ENCODE measurements around the gene CACHD1.

The CACHD1 gene

DNA sequence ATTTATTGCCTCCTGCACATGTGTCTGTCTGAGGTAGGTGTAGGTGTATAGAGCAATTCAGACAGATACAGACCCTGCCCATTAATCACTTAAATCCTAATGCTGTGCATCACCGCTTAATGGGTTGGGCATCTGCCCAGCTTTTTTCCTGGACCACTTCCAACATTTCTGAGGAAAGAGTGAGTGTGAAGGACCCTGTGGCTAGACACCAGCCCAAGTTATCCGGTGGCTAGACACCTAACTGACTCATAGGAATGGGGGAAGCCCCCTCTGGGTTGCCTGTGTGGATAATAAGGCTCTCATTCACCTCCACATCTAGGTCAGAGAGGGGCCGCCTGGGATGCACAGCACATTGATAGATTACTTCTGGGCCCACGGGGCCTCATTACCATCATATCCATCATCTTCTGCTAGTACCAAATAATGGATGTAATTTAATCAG lies 153.8 kb downstream of the CACHD1 start:
- TF ChIP-seq, protein P1, sequence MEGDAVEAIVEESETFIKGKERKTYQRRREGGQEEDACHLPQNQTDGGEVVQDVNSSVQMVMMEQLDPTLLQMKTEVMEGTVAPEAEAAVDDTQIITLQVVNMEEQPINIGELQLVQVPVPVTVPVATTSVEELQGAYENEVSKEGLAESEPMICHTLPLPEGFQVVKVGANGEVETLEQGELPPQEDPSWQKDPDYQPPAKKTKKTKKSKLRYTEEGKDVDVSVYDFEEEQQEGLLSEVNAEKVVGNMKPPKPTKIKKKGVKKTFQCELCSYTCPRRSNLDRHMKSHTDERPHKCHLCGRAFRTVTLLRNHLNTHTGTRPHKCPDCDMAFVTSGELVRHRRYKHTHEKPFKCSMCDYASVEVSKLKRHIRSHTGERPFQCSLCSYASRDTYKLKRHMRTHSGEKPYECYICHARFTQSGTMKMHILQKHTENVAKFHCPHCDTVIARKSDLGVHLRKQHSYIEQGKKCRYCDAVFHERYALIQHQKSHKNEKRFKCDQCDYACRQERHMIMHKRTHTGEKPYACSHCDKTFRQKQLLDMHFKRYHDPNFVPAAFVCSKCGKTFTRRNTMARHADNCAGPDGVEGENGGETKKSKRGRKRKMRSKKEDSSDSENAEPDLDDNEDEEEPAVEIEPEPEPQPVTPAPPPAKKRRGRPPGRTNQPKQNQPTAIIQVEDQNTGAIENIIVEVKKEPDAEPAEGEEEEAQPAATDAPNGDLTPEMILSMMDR (IDR thresholded peaks at IDR 0.05; ENCODE audit: insufficient read depth, low read length, missing control alignments) = no peak
- ChIA-PET CTCF (interaction anchor here (0.9 kb wide), 1 partner anchor 15 kb away, joined by 3 read pairs; no protein-coding TSS in a partner anchor), POLR2A (no interaction called here)
- no peak overlapping the region for H3K4me3 ChIP-seq (ENCODE audit: low read depth, low read length)
- DNase-seq (ENCODE audit: low read depth, low spot score) = no peak

DNA sequence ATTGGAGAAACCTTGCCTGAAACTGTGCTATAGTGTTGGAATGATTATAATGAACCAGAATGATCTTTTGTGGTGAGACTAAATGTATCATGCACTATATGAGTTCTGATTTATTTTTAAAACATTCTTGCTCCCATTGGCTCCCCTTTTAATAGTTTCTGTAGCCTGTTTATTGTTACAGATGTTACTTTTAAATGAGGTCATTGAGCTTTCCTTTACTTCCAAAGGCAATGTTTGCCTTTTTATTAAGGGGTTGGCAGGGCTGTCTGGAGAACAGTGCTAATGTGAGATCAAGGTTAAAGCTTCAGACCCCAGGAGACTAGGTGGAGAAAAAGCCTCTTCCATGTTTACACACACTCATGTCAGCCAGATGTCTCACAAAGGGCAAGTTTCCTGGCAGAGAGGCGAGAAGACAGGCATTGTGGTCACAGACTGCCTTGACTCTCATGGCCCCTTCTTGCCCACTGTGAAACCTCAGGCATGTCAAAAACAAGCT lies 154.3 kb downstream of the CACHD1 start:
- DNase-seq (ENCODE audit: low read depth, low spot score) = peak; percentile 23
- POLR2A ChIA-PET = no interaction called here
- TF ChIP-seq, protein P1 (IDR thresholded peaks at IDR 0.05; ENCODE audit: insufficient read depth, low read length, missing control alignments) = no peak
- no peak overlapping the region for H3K4me3 ChIP-seq (ENCODE audit: low read depth, low read length)
- CTCF ChIA-PET = interaction anchor here (0.7 to 0.9 kb wide), 2 partner anchors 15 to 53 kb away, joined by 3 read pairs; no protein-coding TSS in a partner anchor

DNA sequence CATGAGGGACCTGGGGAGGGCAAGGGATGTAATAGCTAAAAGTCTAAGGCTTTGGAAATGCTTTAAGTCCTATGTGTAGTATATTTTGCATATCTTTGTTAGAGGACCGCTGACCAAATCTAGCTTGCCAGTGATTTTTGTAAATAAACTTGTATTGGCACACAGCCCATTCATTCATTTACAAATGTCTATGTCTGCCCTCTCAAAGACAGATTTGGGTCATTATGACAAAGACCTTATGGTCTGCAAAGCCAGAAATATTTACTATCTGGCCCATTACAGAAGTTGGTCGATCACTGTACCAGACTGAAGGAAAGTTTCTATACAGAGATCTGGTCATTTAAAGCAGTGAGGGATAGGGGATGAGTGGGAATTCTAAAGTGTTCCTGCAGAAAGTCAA lies 154.9 kb downstream of the CACHD1 start:
- no peak overlapping the region for H3K4me3 ChIP-seq (ENCODE audit: low read depth, low read length)
- POLR2A ChIA-PET = no interaction called here
- TF ChIP-seq, protein P1 (IDR thresholded peaks at IDR 0.05; ENCODE audit: insufficient read depth, low read length, missing control alignments) = no peak
- no peak for DNase-seq (ENCODE audit: low read depth, low spot score)
- CTCF ChIA-PET = interaction anchor here (0.7 to 0.9 kb wide), 2 partner anchors 16 to 52 kb away, joined by 3 read pairs; no protein-coding TSS in a partner anchor

DNA sequence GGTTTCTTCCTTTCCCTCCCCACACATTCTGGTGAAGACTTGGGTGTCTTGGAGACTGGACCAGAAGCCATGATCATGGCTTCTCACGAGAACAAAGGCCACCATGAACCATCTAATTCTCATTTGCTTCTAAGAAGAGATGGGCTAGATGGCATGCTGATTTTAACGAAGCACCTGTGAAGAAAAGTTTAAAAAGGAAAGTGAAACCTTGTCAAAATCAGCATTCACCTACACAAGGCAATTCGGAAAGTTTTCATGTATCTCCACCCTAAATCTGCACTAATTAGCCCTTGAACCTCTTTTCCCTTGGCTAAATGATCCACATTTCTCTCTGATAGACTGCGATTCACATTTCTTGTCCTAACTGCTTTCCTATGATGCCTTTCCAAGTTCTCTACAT lies 160.7 kb downstream of the CACHD1 start:
- H3K4me3 ChIP-seq (ENCODE audit: low read depth, low read length) = no peak overlapping the region
- no peak for DNase-seq (ENCODE audit: low read depth, low spot score)
- CTCF ChIA-PET = no interaction called here
- TF ChIP-seq, protein P1 (IDR thresholded peaks at IDR 0.05; ENCODE audit: insufficient read depth, low read length, missing control alignments) = no peak
- POLR2A ChIA-PET = no interaction called here

DNA sequence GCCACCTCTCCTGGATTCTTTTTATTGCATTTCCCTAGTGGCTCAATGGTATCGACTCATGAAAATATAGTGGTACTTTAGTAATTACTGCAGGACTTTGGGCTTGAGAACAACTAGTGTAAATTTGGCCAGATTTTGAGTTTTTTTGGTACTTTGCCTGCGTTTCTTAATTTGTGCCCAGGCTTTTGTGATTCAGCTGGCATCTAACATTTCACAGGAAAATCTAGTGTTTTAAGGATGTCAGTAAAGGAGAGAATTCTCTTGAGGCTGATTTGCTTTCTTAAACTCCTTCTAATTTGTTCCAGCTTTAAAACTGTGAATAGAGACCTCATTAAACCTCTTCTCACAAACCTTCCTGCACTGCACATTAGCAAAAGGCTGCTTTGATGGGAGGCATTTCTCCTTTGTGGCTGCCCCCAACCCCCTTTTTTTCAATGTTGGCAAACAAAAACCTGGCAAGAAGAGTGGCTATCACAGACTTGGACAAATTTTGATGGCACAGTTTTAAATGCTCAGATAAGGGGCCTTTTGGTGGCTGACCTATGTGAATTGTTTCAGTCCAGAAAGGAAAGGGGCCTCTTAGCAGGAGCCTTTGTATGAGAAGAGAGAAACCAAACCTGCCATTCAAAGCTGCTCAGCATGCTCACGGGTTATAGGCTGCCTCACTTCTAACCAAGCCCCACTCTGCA lies 161.6 kb downstream of the CACHD1 start:
- CTCF ChIA-PET = no interaction called here
- TF ChIP-seq, protein P1 (IDR thresholded peaks at IDR 0.05; ENCODE audit: insufficient read depth, low read length, missing control alignments) = no peak
- DNase-seq (ENCODE audit: low read depth, low spot score) = no peak
- POLR2A ChIA-PET = no interaction called here
- no peak overlapping the region for H3K4me3 ChIP-seq (ENCODE audit: low read depth, low read length)

DNA sequence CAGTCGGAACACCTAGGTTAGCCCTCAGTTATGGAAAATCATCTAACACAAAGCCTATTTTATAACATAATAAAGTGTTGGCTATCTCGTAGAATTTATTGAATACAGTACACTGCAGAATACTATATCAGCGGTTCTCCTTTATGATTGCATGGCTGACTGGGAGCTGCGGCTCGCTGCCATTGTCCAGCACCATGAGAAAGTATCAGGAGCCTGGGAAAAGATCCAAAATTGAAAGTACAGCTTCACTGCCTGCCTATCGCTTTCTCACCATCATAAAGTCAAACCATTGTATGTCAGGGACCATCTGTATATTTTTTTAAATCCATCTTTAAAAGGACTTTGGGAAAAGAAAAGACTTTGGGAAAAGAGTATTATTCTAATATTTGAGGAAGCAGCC lies 163.0 kb downstream of the CACHD1 start:
- no peak overlapping the region for H3K4me3 ChIP-seq (ENCODE audit: low read depth, low read length)
- TF ChIP-seq, protein P1 (IDR thresholded peaks at IDR 0.05; ENCODE audit: insufficient read depth, low read length, missing control alignments) = no peak
- CTCF ChIA-PET = no interaction called here

More for the DNA sequence above, 163.0 kb downstream of the CACHD1 start:
- no peak for DNase-seq (ENCODE audit: low read depth, low spot score)
- POLR2A ChIA-PET = no interaction called here

Data from AG04449 (cell line).